AG04449 (cell line): ENCODE measurements around the gene LBP.

ENCODE experiments used
- CTCF ChIA-PET: fragments of 350-600 bp; formaldehyde crosslinking; extraction: SDS; loops from one replicate; lab custom pipeline; 2021; ENCODE audit warnings: antibody characterized with exemption; lab: Yijun Ruan, JAX
- POLR2A ChIA-PET: fragments of 400-600, 350-600 bp; formaldehyde crosslinking; extraction: SDS; loops from one replicate; lab custom pipeline; 2020; ENCODE audit warnings: antibody characterized with exemption, inconsistent platforms; lab: Yijun Ruan, JAX
- DNase-seq: peaks from one replicate; pipeline ENCODE4 v3.0.0-alpha.2; 2010; ENCODE audit warnings: low read depth, low spot score
- H3K4me3 ChIP-seq: 2 replicates; pipeline ENCODE4 v1.5.1; 2011; ENCODE audit warnings: low read depth, mild to moderate bottlenecking, control low read depth, low read length
- CTCF ChIP-seq: IDR thresholded peaks from one replicate; pipeline ENCODE4 v1.5.1; 2011; ENCODE audit warnings: mild to moderate bottlenecking, moderate library complexity, low read length, control low read depth, inconsistent platforms; ENCODE audit not compliant: insufficient read depth; ENCODE audit errors: missing control alignments

Gene LBP

GRCh38 chr20:38412877-38413577 is 66.7 kb downstream of the LBP start:
- POLR2A ChIA-PET: no interaction called here
- no peak for TF ChIP-seq CTCF
- CTCF ChIA-PET: interaction anchor here (0.8 to 1.2 kb wide), 3 partner anchors 72 to 849 kb away, joined by 3 to 5 read pairs (median 3); no protein-coding TSS in a partner anchor
- no peak overlapping the region for H3K4me3 ChIP-seq
- DNase-seq: no peak

- ChIA-PET POLR2A (interaction anchor here (0.9 kb wide), 1 partner anchor 11 kb away, joined by 3 read pairs; no protein-coding TSS in a partner anchor), CTCF (interaction anchor here (0.9 kb wide), 1 partner anchor 20 kb away, joined by 3 read pairs; the partner anchor contains the start of gene SNHG17)
- no peak for DNase-seq
- TF ChIP-seq CTCF: no peak
- no peak overlapping the region for H3K4me3 ChIP-seq
These were observed 68.6 kb downstream of the LBP start for GRCh38 chr20:38414769-38415450.

- TF ChIP-seq CTCF: no peak
- CTCF ChIA-PET: interaction anchor here (0.6 to 2.2 kb wide), 6 partner anchors 10 to 80 kb away, joined by 3 to 16 read pairs (median 4); partner anchors contain the start of gene SNHG17
- POLR2A ChIA-PET: no interaction called here
- H3K4me3 ChIP-seq: no peak overlapping the region
- DNase-seq: no peak
These were observed 72.4 kb downstream of the LBP start for GRCh38 chr20:38418509-38419204.

- no peak for DNase-seq
- no peak for TF ChIP-seq CTCF
- CTCF ChIA-PET: interaction anchor here (1.2 to 2.2 kb wide), 3 partner anchors 8 to 26 kb away, joined by 4 to 11 read pairs (median 6); partner anchors contain the start of gene SNHG17
- no peak overlapping the region for H3K4me3 ChIP-seq
- POLR2A ChIA-PET: interaction anchor here (1.6 kb wide), 1 partner anchor 15 kb away, joined by 4 read pairs; the partner anchor contains the start of gene SNHG17
These were observed 74.3 kb downstream of the LBP start for GRCh38 chr20:38420388-38421085.

GRCh38 chr20:38421915-38422314 is 75.6 kb downstream of the LBP start:
- DNase-seq: no peak
- ChIA-PET CTCF (interaction anchor here (2.0 to 2.2 kb wide), 2 partner anchors 14 to 25 kb away, joined by 6 to 11 read pairs; partner anchors contain the start of gene SNHG17), POLR2A (no interaction called here)
- H3K4me3 ChIP-seq: no peak overlapping the region
- no peak for TF ChIP-seq CTCF
